Activated CD4-positive, alpha-beta memory T cell treated with anti-CD3 and anti-CD28 coated beads, Interleukin-2, amount 10 ng/mL, durations not matched to agents 7 days and 5 days (primary cell): ENCODE measurements around the gene PDZD8. TPM values are rescaled to one million over a fixed set of nuclear protein-coding genes. Genes with fewer than 3 reads are reported as not detected.

Experiments
- CTCF ChIA-PET: fragments of 350-600 bp; sonication (Branson Sonifier 250); formaldehyde crosslinking; loops from one replicate; lab custom pipeline; 2021; ENCODE audit warnings: antibody characterized with exemption, inconsistent platforms; lab: Charles Lee
- POLR2A ChIA-PET: fragments of 350-600 bp; sonication (Branson Sonifier 250); formaldehyde crosslinking; loops from one replicate; lab custom pipeline; 2021; ENCODE audit warnings: antibody characterized with exemption; lab: Charles Lee
- DNase-seq: peaks from one replicate; pipeline ENCODE4 v3.0.0-alpha.2; 2020
- H3K27ac Mint-ChIP-seq: one replicate; pipeline ENCODE4 v1.8.0; 2021; ENCODE audit warnings: mild to moderate bottlenecking, mixed read lengths
- H3K27me3 Mint-ChIP-seq: one replicate; pipeline ENCODE4 v1.8.0; 2021; ENCODE audit warnings: mixed read lengths
- H3K36me3 Mint-ChIP-seq: one replicate; pipeline ENCODE4 v1.8.0; 2021; ENCODE audit warnings: low read depth, mixed read lengths
- H3K4me1 Mint-ChIP-seq: one replicate; pipeline ENCODE4 v1.8.0; 2021; ENCODE audit warnings: mixed read lengths
- H3K4me3 Mint-ChIP-seq: one replicate; pipeline ENCODE4 v1.8.0; 2021; ENCODE audit warnings: mild to moderate bottlenecking, mixed read lengths
- H3K9me3 Mint-ChIP-seq: one replicate; pipeline ENCODE4 v1.8.0; 2021; ENCODE audit warnings: mixed read lengths
- total RNA-seq, 2 experiments: library from RNA; stranded (reverse); gene quantifications; one replicate each; pipeline ENCODE4 v1.2.3, GENCODE V29; 2021

PDZD8 gene
- total RNA-seq, 2 experiments from 2014 or later: 12.3 to 12.8 TPM

- H3K4me1 Mint-ChIP-seq: peaks cover 30% of the 10 kb centered on the region
- ChIA-PET POLR2A (no interaction called here), CTCF (interaction anchor here (0.9 kb wide), 2 partner anchors 35 to 137 kb away, joined by 3 read pairs; no protein-coding TSS in a partner anchor)
- no peak overlapping the region for H3K4me3 Mint-ChIP-seq
- no peak overlapping the region for H3K27ac Mint-ChIP-seq
- peaks cover 6% of the 10 kb centered on the region for H3K36me3 Mint-ChIP-seq
- H3K27me3 Mint-ChIP-seq: no peaks in the 10 kb centered on the region
- no peak for DNase-seq
- H3K9me3 Mint-ChIP-seq: no peaks in the 10 kb centered on the region
These were observed 21.6 kb downstream of the PDZD8 start for GRCh38 chr10:117353684-117354083.

- H3K4me3 Mint-ChIP-seq: no peak overlapping the region
- H3K27me3 Mint-ChIP-seq: no peaks in the 10 kb centered on the region
- no peaks in the 10 kb centered on the region for H3K9me3 Mint-ChIP-seq
- POLR2A ChIA-PET: no interaction called here
- H3K4me1 Mint-ChIP-seq: peaks cover 28% of the 10 kb centered on the region
- no peak overlapping the region for H3K27ac Mint-ChIP-seq
- DNase-seq: no peak
- peaks cover 6% of the 10 kb centered on the region for H3K36me3 Mint-ChIP-seq
- CTCF ChIA-PET: interaction anchor here (0.9 kb wide), 1 partner anchor 34 kb away, joined by 3 read pairs; no protein-coding TSS in a partner anchor
These were observed 22.5 kb downstream of the PDZD8 start for GRCh38 chr10:117352724-117353123.

GRCh38 chr10:117351996-117352395 lies 23.2 kb downstream of the PDZD8 start:
- Mint-ChIP-seq H3K27ac (no peak overlapping the region), H3K27me3 (no peaks in the 10 kb centered on the region), H3K4me1 (peaks cover 28% of the 10 kb centered on the region), H3K4me3 (no peak overlapping the region), H3K36me3 (peaks cover 6% of the 10 kb centered on the region), H3K9me3 (no peaks in the 10 kb centered on the region)
- ChIA-PET CTCF (interaction anchor here (0.6 kb wide), 1 partner anchor 32 kb away, joined by 3 read pairs; no protein-coding TSS in a partner anchor), POLR2A (no interaction called here)
- DNase-seq: no peak

GRCh38 chr10:117351558-117351957 lies 23.7 kb downstream of the PDZD8 start:
- no peaks in the 10 kb centered on the region for H3K9me3 Mint-ChIP-seq
- POLR2A ChIA-PET: no interaction called here
- H3K36me3 Mint-ChIP-seq: peaks cover 6% of the 10 kb centered on the region
- H3K4me1 Mint-ChIP-seq: peaks cover 28% of the 10 kb centered on the region
- no peak overlapping the region for H3K27ac Mint-ChIP-seq
- H3K4me3 Mint-ChIP-seq: no peak overlapping the region
- H3K27me3 Mint-ChIP-seq: no peaks in the 10 kb centered on the region
- DNase-seq: no peak
- CTCF ChIA-PET: interaction anchor here (0.6 kb wide), 1 partner anchor 32 kb away, joined by 3 read pairs; no protein-coding TSS in a partner anchor

- no peak for DNase-seq
- Mint-ChIP-seq H3K36me3 (peaks cover 6% of the 10 kb centered on the region), H3K4me1 (peaks cover 28% of the 10 kb centered on the region), H3K27me3 (no peaks in the 10 kb centered on the region), H3K27ac (no peak overlapping the region), H3K4me3 (no peak overlapping the region), H3K9me3 (no peaks in the 10 kb centered on the region)
- CTCF ChIA-PET: no interaction called here
- POLR2A ChIA-PET: interaction anchor here (1.0 kb wide), 1 partner anchor 23 kb away, joined by 3 read pairs; no protein-coding TSS in a partner anchor
These were observed 24.3 kb downstream of the PDZD8 start for GRCh38 chr10:117350909-117351308.

GRCh38 chr10:117348236-117348635 lies 27.0 kb downstream of the PDZD8 start:
- DNase-seq: no peak
- Mint-ChIP-seq H3K27ac (no peak overlapping the region), H3K4me3 (no peak overlapping the region), H3K9me3 (no peaks in the 10 kb centered on the region), H3K27me3 (no peaks in the 10 kb centered on the region), H3K4me1 (peaks cover 20% of the 10 kb centered on the region), H3K36me3 (peaks cover 6% of the 10 kb centered on the region)
- CTCF ChIA-PET: no interaction called here
- POLR2A ChIA-PET: no interaction called here

GRCh38 chr10:117346574-117346973 lies 28.7 kb downstream of the PDZD8 start:
- no peak for DNase-seq
- ChIA-PET CTCF (no interaction called here), POLR2A (no interaction called here)

GRCh38 chr10:117345143-117345542 lies 30.1 kb downstream of the PDZD8 start:
- ChIA-PET POLR2A (no interaction called here), CTCF (interaction anchor here (0.8 to 1.4 kb wide), 2 partner anchors 25 to 128 kb away, joined by 3 read pairs; no protein-coding TSS in a partner anchor)
- Mint-ChIP-seq H3K36me3 (no peaks in the 10 kb centered on the region), H3K27ac (no peak overlapping the region), H3K4me3 (no peak overlapping the region), H3K4me1 (peaks cover 22% of the 10 kb centered on the region), H3K27me3 (no peaks in the 10 kb centered on the region), H3K9me3 (no peaks in the 10 kb centered on the region)
- no peak for DNase-seq

More at GRCh38 chr10:117346574-117346973, 28.7 kb downstream of the PDZD8 start:
- no peak overlapping the region for H3K27ac Mint-ChIP-seq
- peaks cover 29% of the 10 kb centered on the region for H3K4me1 Mint-ChIP-seq
- H3K36me3 Mint-ChIP-seq: peaks cover 6% of the 10 kb centered on the region
- no peaks in the 10 kb centered on the region for H3K27me3 Mint-ChIP-seq
- no peaks in the 10 kb centered on the region for H3K9me3 Mint-ChIP-seq
- no peak overlapping the region for H3K4me3 Mint-ChIP-seq

- POLR2A ChIA-PET: no interaction called here
- peaks cover 6% of the 10 kb centered on the region for H3K36me3 Mint-ChIP-seq
- H3K4me3 Mint-ChIP-seq: no peak overlapping the region
- DNase-seq: no peak
- no peaks in the 10 kb centered on the region for H3K27me3 Mint-ChIP-seq
- no peak overlapping the region for H3K27ac Mint-ChIP-seq
- H3K9me3 Mint-ChIP-seq: no peaks in the 10 kb centered on the region
- peaks cover 22% of the 10 kb centered on the region for H3K4me1 Mint-ChIP-seq
- CTCF ChIA-PET: no interaction called here
These were observed 32.6 kb downstream of the PDZD8 start for GRCh38 chr10:117342641-117343040.

GRCh38 chr10:117341061-117341460 lies 34.2 kb downstream of the PDZD8 start:
- ChIA-PET CTCF (no interaction called here), POLR2A (interaction anchor here (1.3 kb wide), 1 partner anchor 31 kb away, joined by 5 read pairs; no protein-coding TSS in a partner anchor)
- no peak for DNase-seq
- Mint-ChIP-seq H3K4me1 (peaks cover 22% of the 10 kb centered on the region), H3K9me3 (no peaks in the 10 kb centered on the region), H3K27ac (no peak overlapping the region), H3K4me3 (no peak overlapping the region), H3K27me3 (no peaks in the 10 kb centered on the region), H3K36me3 (peaks cover 11% of the 10 kb centered on the region)

GRCh38 chr10:117339979-117340378 lies 35.3 kb downstream of the PDZD8 start:
- no peak for DNase-seq
- H3K27me3 Mint-ChIP-seq: no peaks in the 10 kb centered on the region
- POLR2A ChIA-PET: no interaction called here
- peaks cover 21% of the 10 kb centered on the region for H3K36me3 Mint-ChIP-seq
- H3K4me1 Mint-ChIP-seq: peaks cover 16% of the 10 kb centered on the region
- H3K9me3 Mint-ChIP-seq: no peaks in the 10 kb centered on the region
- CTCF ChIA-PET: no interaction called here
- no peak overlapping the region for H3K4me3 Mint-ChIP-seq
- H3K27ac Mint-ChIP-seq: no peak overlapping the region

- POLR2A ChIA-PET: no interaction called here
- CTCF ChIA-PET: interaction anchor here (0.9 kb wide), 1 partner anchor 164 kb away, joined by 3 read pairs; no protein-coding TSS in a partner anchor
- peaks cover 25% of the 10 kb centered on the region for H3K36me3 Mint-ChIP-seq
- H3K27ac Mint-ChIP-seq: no peak overlapping the region
- peaks cover 15% of the 10 kb centered on the region for H3K4me1 Mint-ChIP-seq
- no peaks in the 10 kb centered on the region for H3K27me3 Mint-ChIP-seq
- DNase-seq: no peak
- no peak overlapping the region for H3K4me3 Mint-ChIP-seq
- H3K9me3 Mint-ChIP-seq: peaks cover 2% of the 10 kb centered on the region
These were observed 35.7 kb downstream of the PDZD8 start for GRCh38 chr10:117339578-117339977.

- ChIA-PET CTCF (no interaction called here), POLR2A (no interaction called here)
- H3K9me3 Mint-ChIP-seq: peaks cover 3% of the 10 kb centered on the region
- peaks cover 34% of the 10 kb centered on the region for H3K36me3 Mint-ChIP-seq
- H3K4me1 Mint-ChIP-seq: no peaks in the 10 kb centered on the region
- H3K27ac Mint-ChIP-seq: no peak overlapping the region
- no peak for DNase-seq
- H3K27me3 Mint-ChIP-seq: no peaks in the 10 kb centered on the region
- H3K4me3 Mint-ChIP-seq: no peak overlapping the region
These were observed 40.3 kb downstream of the PDZD8 start for GRCh38 chr10:117334926-117335325.

GRCh38 chr10:117334066-117334465 lies 41.2 kb downstream of the PDZD8 start:
- POLR2A ChIA-PET: no interaction called here
- CTCF ChIA-PET: no interaction called here
- Mint-ChIP-seq H3K4me1 (no peaks in the 10 kb centered on the region), H3K9me3 (peaks cover 3% of the 10 kb centered on the region), H3K27me3 (no peaks in the 10 kb centered on the region), H3K36me3 (peaks cover 31% of the 10 kb centered on the region), H3K27ac (no peak overlapping the region), H3K4me3 (no peak overlapping the region)
- no peak for DNase-seq
